HepG2 (cell line): ENCODE data around the gene CPNE4.

Experiments used
- CC2D1A ChIP-seq: sonication (generic); formaldehyde crosslinking; IDR thresholded peaks from 2 replicates; pipeline ENCODE4 v1.8.1; 2023; ENCODE audit warnings: mild to moderate bottlenecking, missing genetic modification reagents
- ETV6 ChIP-seq: sonication (generic); formaldehyde crosslinking; conservative IDR thresholded peaks from 2 replicates; pipeline ENCODE4 v1.4.0; 2020; ENCODE audit warnings: missing genetic modification reagents
- HDAC6 ChIP-seq: fragments of 200-600 bp; sonication (generic); IDR thresholded peaks from 2 replicates; pipeline ENCODE4 v1.7.0; 2017; ENCODE audit warnings: mild to moderate bottlenecking, antibody characterized with exemption, low read length, low read depth
- REXO4 ChIP-seq: sonication (generic); formaldehyde crosslinking; IDR thresholded peaks from 2 replicates; pipeline ENCODE4 v1.8.0; 2022; ENCODE audit warnings: missing genetic modification reagents, mild to moderate bottlenecking, borderline replicate concordance
- SUZ12 ChIP-seq: fragments of 150-350 bp; IDR thresholded peaks from 2 replicates; pipeline ENCODE4 v1.6.1; 2014; ENCODE audit warnings: low read depth, low read length
- TCF7 ChIP-seq: sonication (generic); IDR thresholded peaks from 2 replicates; pipeline ENCODE4 v1.6.1; 2016; ENCODE audit warnings: antibody characterized with exemption, low read depth
- ZBTB8A ChIP-seq: sonication (generic); formaldehyde crosslinking; IDR thresholded peaks from 2 replicates; pipeline ENCODE4 v1.4.0; 2020; ENCODE audit warnings: mild to moderate bottlenecking, low read depth, missing genetic modification reagents, borderline replicate concordance
- TF ChIP-seq, protein P1 (sequence below): sonication (generic); formaldehyde crosslinking; IDR thresholded peaks from 2 replicates; pipeline ENCODE4 v1.5.0; 2020; ENCODE audit warnings: mild to moderate bottlenecking, missing genetic modification reagents, moderate library complexity
- TF ChIP-seq, protein P2 (sequence below): sonication (generic); formaldehyde crosslinking; IDR thresholded peaks from 2 replicates; pipeline ENCODE4 v1.5.1; 2020; ENCODE audit warnings: mild to moderate bottlenecking, missing genetic modification reagents

DNA sequence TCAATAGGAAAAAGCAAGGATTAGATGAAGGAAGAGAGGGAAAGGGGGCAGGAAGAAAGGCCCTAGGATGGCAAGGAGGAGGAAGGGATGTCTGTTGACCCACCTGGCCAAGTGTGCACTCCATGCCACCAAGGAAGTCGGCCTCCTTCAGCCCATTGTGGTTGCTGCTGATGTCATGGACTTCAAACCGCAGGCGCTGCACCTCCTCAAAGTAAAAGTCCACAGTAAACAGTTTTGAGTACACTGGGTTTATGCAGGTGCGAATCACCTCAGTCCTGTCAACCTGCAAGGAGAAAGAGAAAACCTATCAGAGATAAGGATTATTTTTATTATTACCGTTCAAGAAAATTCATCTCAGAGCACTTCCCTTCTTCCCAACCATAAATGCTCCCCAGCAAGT is 311.5 kb downstream of the CPNE4 start:
- TF ChIP-seq REXO4 (CRISPR knock-in tag), result no peak
- TF ChIP-seq TCF7, result no peak
- no peak for TF ChIP-seq ETV6
- TF ChIP-seq, protein P1, sequence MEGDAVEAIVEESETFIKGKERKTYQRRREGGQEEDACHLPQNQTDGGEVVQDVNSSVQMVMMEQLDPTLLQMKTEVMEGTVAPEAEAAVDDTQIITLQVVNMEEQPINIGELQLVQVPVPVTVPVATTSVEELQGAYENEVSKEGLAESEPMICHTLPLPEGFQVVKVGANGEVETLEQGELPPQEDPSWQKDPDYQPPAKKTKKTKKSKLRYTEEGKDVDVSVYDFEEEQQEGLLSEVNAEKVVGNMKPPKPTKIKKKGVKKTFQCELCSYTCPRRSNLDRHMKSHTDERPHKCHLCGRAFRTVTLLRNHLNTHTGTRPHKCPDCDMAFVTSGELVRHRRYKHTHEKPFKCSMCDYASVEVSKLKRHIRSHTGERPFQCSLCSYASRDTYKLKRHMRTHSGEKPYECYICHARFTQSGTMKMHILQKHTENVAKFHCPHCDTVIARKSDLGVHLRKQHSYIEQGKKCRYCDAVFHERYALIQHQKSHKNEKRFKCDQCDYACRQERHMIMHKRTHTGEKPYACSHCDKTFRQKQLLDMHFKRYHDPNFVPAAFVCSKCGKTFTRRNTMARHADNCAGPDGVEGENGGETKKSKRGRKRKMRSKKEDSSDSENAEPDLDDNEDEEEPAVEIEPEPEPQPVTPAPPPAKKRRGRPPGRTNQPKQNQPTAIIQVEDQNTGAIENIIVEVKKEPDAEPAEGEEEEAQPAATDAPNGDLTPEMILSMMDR (CRISPR knock-in tag), result no peak
- no peak for TF ChIP-seq SUZ12
- TF ChIP-seq HDAC6, result no peak
- TF ChIP-seq, protein P2, sequence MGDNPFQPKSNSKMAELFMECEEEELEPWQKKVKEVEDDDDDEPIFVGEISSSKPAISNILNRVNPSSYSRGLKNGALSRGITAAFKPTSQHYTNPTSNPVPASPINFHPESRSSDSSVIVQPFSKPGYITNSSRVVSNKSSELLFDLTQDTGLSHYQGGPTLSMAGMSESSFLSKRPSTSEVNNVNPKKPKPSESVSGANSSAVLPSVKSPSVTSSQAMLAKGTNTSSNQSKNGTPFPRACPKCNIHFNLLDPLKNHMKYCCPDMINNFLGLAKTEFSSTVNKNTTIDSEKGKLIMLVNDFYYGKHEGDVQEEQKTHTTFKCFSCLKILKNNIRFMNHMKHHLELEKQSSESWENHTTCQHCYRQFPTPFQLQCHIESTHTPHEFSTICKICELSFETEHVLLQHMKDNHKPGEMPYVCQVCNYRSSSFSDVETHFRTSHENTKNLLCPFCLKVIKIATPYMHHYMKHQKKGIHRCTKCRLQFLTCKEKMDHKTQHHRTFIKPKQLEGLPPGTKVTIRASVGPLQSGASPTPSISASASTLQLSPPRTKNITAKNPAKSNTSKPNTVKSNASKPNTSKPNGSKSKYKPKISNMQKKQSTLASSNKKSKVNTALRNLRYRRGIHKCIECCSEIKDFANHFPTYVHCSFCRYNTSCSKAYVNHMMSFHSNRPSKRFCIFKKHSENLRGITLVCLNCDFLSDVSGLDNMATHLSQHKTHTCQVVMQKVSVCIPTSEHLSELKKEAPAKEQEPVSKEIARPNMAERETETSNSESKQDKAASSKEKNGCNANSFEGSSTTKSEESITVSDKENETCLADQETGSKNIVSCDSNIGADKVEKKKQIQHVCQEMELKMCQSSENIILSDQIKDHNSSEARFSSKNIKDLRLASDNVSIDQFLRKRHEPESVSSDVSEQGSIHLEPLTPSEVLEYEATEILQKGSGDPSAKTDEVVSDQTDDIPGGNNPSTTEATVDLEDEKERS (CRISPR knock-in tag), result no peak
- TF ChIP-seq CC2D1A (CRISPR knock-in tag), result no peak
- TF ChIP-seq ZBTB8A (CRISPR knock-in tag), result no peak
